Heart left ventricle (tissue), 13 donors: ENCODE measurements around the gene FAM120AOS.

Experiments
- CTCF ChIP-seq, 12 donors: fragments of 200-600 bp; sonication (generic) in 4 of 12; IDR thresholded peaks; one replicate each; pipeline versions ENCODE4 v1.5.0 to v1.8.0; 2018 to 2022; ENCODE audit warnings: antibody characterized with exemption in 12 of 12, mild to moderate bottlenecking in 5 of 12
- POLR2A ChIP-seq, 2 donors: fragments of 450-650 bp; IDR thresholded peaks; one replicate each; pipeline ENCODE4 v1.6.1; 2017; ENCODE audit warnings: antibody characterized with exemption in 2 of 2, mild to moderate bottlenecking in 2 of 2, moderate library complexity in 2 of 2
- donor health status: ischemic (EF 13 %, LVEDD 7.1; RV severe dilation, severe dysfunction).
- donor health status: DM: no; HTN: yes; CAD: no.
- donor health status: DM: no; HTN: no; CAD: no.
- donor health status: ischemic (EF 25% LVEDD 6.9; RV normal size, moderate dysfunction).
- donor health status: ischemic (EF 25% LVEDD 5.7; RV mildly dilated, moderate dysfunction).
- donor health status: ischemic (EF 35%, LVEDD 5.7; RV mildly dilated, moderate dysfunction).
- donor health status: nonischemic (EF 11% LVEDD 7.7; RV severe dilation, severe dysfunction).
- donor health status: DM: yes; HTN: yes; CAD: no.
- donor health status: PGD.
- donor health status: ischemic (EF 29% LVEDD 5.4; RV normal size, mild dysfunction).
- donor health status: nonischemic (EF 23%, LVEDD 6.1; RV moderate dilation, normal function).

- TF ChIP-seq CTCF (IDR thresholded peaks at IDR 0.05) = no peak
- no peak for TF ChIP-seq POLR2A (IDR thresholded peaks at IDR 0.05)
These were observed 18.0 kb downstream of the FAM120AOS start for GRCh38 chr9:93435386-93435785.
